ENCODE data around the gene OGT.
"Not testable (repeated sequence)": the region's sequence is repeated elsewhere in the genome, so short reads cannot be mapped to it uniquely, and the experiment has no call there.

The OGT gene

GRCh38 chrX:71563921-71564320, 31.0 kb downstream of the OGT start:
- H3K36me3 ChIP-seq (ENCODE audit: insufficient read depth, low read length): peaks cover 62% of the 10 kb centered on the region
- H3K4me3 ChIP-seq (ENCODE audit: low read length): no peak overlapping the region
- H3K9me3 ChIP-seq (replicated peaks; ENCODE audit: low read length): no peaks in the 10 kb centered on the region
- H3K4me2 ChIP-seq (ENCODE audit: low read length): no peak overlapping the region
- no peaks in the 10 kb centered on the region for H3K4me1 ChIP-seq (ENCODE audit: control insufficient read depth, insufficient read depth, low read length)
- H3K9ac ChIP-seq (ENCODE audit: low read depth, low read length): no peak overlapping the region
- H3K27me3 ChIP-seq (ENCODE audit: control insufficient read depth, insufficient read depth, low read length): no peaks in the 10 kb centered on the region

- no peaks in the 10 kb centered on the region for H3K9me3 ChIP-seq (replicated peaks; ENCODE audit: low read length)
- H3K27me3 ChIP-seq (ENCODE audit: control insufficient read depth, insufficient read depth, low read length): no peaks in the 10 kb centered on the region
- H3K36me3 ChIP-seq (ENCODE audit: insufficient read depth, low read length): peaks cover 53% of the 10 kb centered on the region
- no peak overlapping the region for H3K9ac ChIP-seq (ENCODE audit: low read depth, low read length)
- no peak overlapping the region for H3K4me2 ChIP-seq (ENCODE audit: low read length)
- no peak overlapping the region for H3K4me3 ChIP-seq (ENCODE audit: low read length)
- H3K4me1 ChIP-seq (ENCODE audit: control insufficient read depth, insufficient read depth, low read length): no peaks in the 10 kb centered on the region
These were observed 32.7 kb downstream of the OGT start for GRCh38 chrX:71565474-71566041.

- not testable (repeated sequence) for H3K4me2 ChIP-seq (ENCODE audit: low read length); H3K4me1 ChIP-seq (ENCODE audit: control insufficient read depth, insufficient read depth, low read length); H3K4me3 ChIP-seq (ENCODE audit: low read length); H3K9me3 ChIP-seq (replicated peaks; ENCODE audit: low read length); H3K27me3 ChIP-seq (ENCODE audit: control insufficient read depth, insufficient read depth, low read length); H3K9ac ChIP-seq (ENCODE audit: low read depth, low read length)
- peaks cover 37% of the 10 kb centered on the region for H3K36me3 ChIP-seq (ENCODE audit: insufficient read depth, low read length)
These were observed 38.5 kb downstream of the OGT start for GRCh38 chrX:71571390-71571789.

DNA sequence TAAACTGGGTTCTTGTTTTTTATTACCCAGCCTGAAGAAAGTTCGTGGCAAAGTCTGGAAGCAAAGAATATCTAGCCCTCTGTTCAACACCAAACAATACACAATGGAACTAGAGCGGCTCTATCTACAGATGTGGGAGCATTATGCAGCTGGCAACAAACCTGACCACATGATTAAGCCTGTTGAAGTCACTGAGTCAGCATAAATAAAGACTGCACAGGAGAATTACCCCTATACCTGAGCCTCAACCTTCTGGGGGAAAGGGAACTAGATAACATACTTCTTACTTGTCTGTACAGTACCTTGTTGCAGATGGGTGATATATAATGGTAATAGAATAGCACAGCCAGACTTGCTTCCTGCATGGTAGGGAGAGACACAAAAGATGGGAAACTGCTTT, 40.7 kb downstream of the OGT start:
- Histone ChIP-seq H3K9ac (ENCODE audit: low read depth, low read length) (no peak overlapping the region), H3K27me3 (ENCODE audit: control insufficient read depth, insufficient read depth, low read length) (no peaks in the 10 kb centered on the region), H3K9me3 (replicated peaks; ENCODE audit: low read length) (no peaks in the 10 kb centered on the region), H3K4me3 (ENCODE audit: low read length) (no peak overlapping the region), H3K36me3 (ENCODE audit: insufficient read depth, low read length) (peaks cover 31% of the 10 kb centered on the region), H3K4me1 (ENCODE audit: control insufficient read depth, insufficient read depth, low read length) (peaks cover 4% of the 10 kb centered on the region), H3K4me2 (ENCODE audit: low read length) (no peak overlapping the region)

GRCh38 chrX:71577682-71578081, 44.8 kb downstream of the OGT start:
- Histone ChIP-seq H3K4me3 (ENCODE audit: low read length) (no peak overlapping the region), H3K4me2 (ENCODE audit: low read length) (no peak overlapping the region), H3K36me3 (ENCODE audit: insufficient read depth, low read length) (peaks cover 28% of the 10 kb centered on the region), H3K4me1 (ENCODE audit: control insufficient read depth, insufficient read depth, low read length) (peaks cover 4% of the 10 kb centered on the region), H3K27me3 (ENCODE audit: control insufficient read depth, insufficient read depth, low read length) (no peaks in the 10 kb centered on the region), H3K9me3 (replicated peaks; ENCODE audit: low read length) (no peaks in the 10 kb centered on the region), H3K9ac (ENCODE audit: low read depth, low read length) (no peak overlapping the region)

DNA sequence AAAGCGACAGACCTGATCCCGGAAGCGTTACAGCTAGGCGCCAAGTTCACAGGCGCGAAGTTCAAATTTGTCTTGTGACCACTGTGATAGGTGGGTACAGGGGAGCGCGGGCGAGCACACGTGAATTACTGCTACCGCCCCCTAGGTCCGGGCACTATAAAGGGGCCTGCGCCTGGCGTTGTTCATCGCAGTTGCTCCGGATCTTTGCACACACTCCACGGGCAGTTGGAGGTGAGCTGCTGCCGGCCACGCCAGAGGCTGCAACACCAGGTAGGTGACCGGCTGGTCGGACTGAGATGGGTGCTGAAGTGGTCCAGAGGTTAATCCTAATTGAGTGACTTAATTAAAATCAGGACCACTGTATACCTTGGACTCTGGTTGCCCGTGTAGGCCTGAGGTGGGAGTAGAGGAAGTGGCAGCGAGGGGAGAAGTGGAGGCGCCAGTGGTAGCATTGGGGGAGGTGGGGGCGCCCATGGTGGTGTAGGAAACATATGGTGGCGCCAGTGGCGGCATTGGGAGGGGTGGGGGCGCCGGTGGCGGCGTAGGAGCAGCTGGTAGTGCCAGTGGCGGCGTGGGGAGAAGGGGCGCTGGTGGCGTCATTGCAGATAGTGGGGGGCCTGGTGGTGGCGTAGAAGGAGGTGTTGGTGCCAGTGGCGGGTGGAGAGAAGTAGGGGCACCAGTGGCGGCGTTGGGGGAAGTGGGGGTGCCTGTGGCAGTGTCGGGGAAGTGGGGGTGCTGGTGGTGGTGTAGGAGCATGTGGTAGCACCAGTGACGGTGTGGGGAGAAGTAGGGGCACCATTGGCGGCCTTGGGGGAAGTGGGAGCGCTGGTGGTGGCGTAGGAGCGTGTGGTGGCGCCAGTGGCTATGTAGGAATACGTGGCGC, 45.6 kb downstream of the OGT start, which contains the start of gene GCNA:
TSS of gene GCNA (plus strand) at position 185 of the 883 bp plus-strand sequence. CDS start 2,385 bp downstream, outside the sequence.
- peaks cover 4% of the 10 kb centered on the region for H3K4me1 ChIP-seq (ENCODE audit: control insufficient read depth, insufficient read depth, low read length)
- H3K9me3 ChIP-seq (replicated peaks; ENCODE audit: low read length): no peaks in the 10 kb centered on the region
- no peak within 1 kb of the TSS for H3K9ac ChIP-seq (ENCODE audit: low read depth, low read length)
- H3K36me3 ChIP-seq (ENCODE audit: insufficient read depth, low read length): peaks cover 20% of the 10 kb centered on the region
- H3K4me3 ChIP-seq (ENCODE audit: low read length): no peak within 1 kb of the TSS
- H3K27me3 ChIP-seq (ENCODE audit: control insufficient read depth, insufficient read depth, low read length): no peaks in the 10 kb centered on the region
- no peak within 1 kb of the TSS for H3K4me2 ChIP-seq (ENCODE audit: low read length)

GRCh38 chrX:71579136-71579989, 46.5 kb downstream of the OGT start:
- H3K4me3 ChIP-seq (ENCODE audit: low read length): no peak overlapping the region
- no peak overlapping the region for H3K4me2 ChIP-seq (ENCODE audit: low read length)
- H3K27me3 ChIP-seq (ENCODE audit: control insufficient read depth, insufficient read depth, low read length): no peaks in the 10 kb centered on the region
- no peak overlapping the region for H3K9ac ChIP-seq (ENCODE audit: low read depth, low read length)
- H3K4me1 ChIP-seq (ENCODE audit: control insufficient read depth, insufficient read depth, low read length): no peaks in the 10 kb centered on the region
- H3K9me3 ChIP-seq (replicated peaks; ENCODE audit: low read length): no peaks in the 10 kb centered on the region
- H3K36me3 ChIP-seq (ENCODE audit: insufficient read depth, low read length): peaks cover 12% of the 10 kb centered on the region

DNA sequence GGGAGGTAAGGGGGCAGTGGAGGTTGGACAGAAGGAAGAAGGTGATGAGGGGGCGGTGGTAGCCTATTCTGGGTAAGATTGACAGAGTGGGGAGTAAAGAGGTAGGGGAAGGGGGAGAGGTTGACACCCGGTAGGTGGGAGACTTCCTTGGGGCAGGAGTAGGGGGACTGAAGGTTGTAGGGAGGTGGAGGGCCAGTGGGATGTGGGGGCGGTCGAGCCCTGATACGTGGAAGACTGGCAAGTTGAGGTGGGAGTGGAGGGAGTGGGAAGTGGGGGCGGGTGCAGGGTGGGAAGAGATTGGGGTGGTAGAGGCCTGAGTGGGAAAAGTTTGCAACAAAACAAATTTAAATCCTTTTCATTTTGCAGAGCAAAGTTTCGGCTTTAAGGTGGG, 47.1 kb downstream of the OGT start:
- H3K4me3 ChIP-seq (ENCODE audit: low read length): no peak overlapping the region
- H3K9ac ChIP-seq (ENCODE audit: low read depth, low read length): no peak overlapping the region
- H3K4me1 ChIP-seq (ENCODE audit: control insufficient read depth, insufficient read depth, low read length): no peaks in the 10 kb centered on the region
- H3K4me2 ChIP-seq (ENCODE audit: low read length): no peak overlapping the region
- H3K27me3 ChIP-seq (ENCODE audit: control insufficient read depth, insufficient read depth, low read length): no peaks in the 10 kb centered on the region
- H3K36me3 ChIP-seq (ENCODE audit: insufficient read depth, low read length): peaks cover 9% of the 10 kb centered on the region
- H3K9me3 ChIP-seq (replicated peaks; ENCODE audit: low read length): no peaks in the 10 kb centered on the region

DNA sequence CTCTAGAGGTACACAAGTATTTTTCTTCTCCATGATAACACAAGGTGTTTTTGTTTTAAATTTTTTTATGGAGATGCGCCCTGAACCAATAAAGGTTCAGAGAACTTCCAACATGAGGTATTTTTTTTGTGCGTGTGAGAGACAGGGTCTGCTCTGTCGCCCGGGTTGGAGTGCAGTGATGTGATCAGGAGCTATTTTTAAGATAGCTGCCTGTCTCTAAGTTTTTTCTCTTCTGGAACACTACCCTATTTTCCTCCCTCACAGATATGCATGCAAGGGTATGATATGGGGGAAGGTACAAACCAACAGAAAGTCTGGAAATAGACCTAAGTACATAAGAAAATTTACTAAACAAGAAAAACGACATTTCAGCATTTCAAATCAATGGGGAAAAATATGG, 48.3 kb downstream of the OGT start:
- H3K9me3 ChIP-seq (replicated peaks; ENCODE audit: low read length): no peaks in the 10 kb centered on the region
- H3K4me3 ChIP-seq (ENCODE audit: low read length): no peak overlapping the region
- H3K27me3 ChIP-seq (ENCODE audit: control insufficient read depth, insufficient read depth, low read length): no peaks in the 10 kb centered on the region
- H3K9ac ChIP-seq (ENCODE audit: low read depth, low read length): no peak overlapping the region
- H3K4me2 ChIP-seq (ENCODE audit: low read length): no peak overlapping the region
- peaks cover 8% of the 10 kb centered on the region for H3K36me3 ChIP-seq (ENCODE audit: insufficient read depth, low read length)
- H3K4me1 ChIP-seq (ENCODE audit: control insufficient read depth, insufficient read depth, low read length): no peaks in the 10 kb centered on the region

DNA sequence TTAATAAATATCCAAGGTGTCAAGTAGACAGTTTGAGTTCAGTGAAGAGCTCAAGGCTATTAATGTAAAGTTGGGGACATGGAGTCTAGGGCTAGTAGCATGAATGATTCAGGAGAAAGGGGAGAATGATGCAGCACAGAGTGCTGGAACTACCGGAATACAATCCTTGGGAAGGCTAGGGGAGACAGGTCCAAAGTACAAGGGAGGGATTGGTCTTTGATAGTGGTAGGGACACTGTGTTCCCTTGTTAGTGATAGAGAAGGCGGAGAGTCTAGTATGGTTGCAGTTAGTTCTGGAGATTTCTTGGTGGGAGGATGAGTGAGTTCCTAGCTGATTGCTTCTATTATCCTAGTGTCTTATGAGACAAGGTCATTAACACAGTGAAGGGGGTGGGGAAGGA, 54.0 kb downstream of the OGT start:
- Histone ChIP-seq H3K9me3 (replicated peaks; ENCODE audit: low read length) (no peaks in the 10 kb centered on the region), H3K9ac (ENCODE audit: low read depth, low read length) (no peak overlapping the region), H3K4me1 (ENCODE audit: control insufficient read depth, insufficient read depth, low read length) (no peaks in the 10 kb centered on the region), H3K4me3 (ENCODE audit: low read length) (no peak overlapping the region), H3K27me3 (ENCODE audit: control insufficient read depth, insufficient read depth, low read length) (no peaks in the 10 kb centered on the region), H3K36me3 (ENCODE audit: insufficient read depth, low read length) (no peaks in the 10 kb centered on the region), H3K4me2 (ENCODE audit: low read length) (no peak overlapping the region)

DNA sequence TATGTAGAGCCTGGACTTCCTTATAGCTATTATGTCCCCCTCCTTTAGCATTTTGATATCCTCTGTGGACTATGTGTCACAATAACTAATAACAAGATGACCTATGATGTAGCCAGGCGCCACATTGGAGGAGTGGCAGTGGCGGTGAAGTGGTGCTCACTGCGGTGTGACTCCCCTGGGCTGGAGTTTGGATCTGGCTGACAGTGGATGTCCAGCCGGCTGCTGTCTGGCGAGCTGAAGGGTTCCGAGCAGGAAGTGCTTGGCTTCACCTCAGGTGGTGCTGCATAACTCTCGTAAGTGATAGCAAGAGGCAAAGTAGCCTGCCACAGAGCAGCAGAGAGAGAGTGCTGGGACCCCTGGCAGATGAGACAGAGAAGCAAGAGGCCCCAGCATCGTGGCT, 60.3 kb downstream of the OGT start:
- not testable (repeated sequence) for H3K4me1 ChIP-seq (ENCODE audit: control insufficient read depth, insufficient read depth, low read length); H3K9me3 ChIP-seq (replicated peaks; ENCODE audit: low read length); H3K27me3 ChIP-seq (ENCODE audit: control insufficient read depth, insufficient read depth, low read length); H3K36me3 ChIP-seq (ENCODE audit: insufficient read depth, low read length); H3K9ac ChIP-seq (ENCODE audit: low read depth, low read length); H3K4me3 ChIP-seq (ENCODE audit: low read length); H3K4me2 ChIP-seq (ENCODE audit: low read length)
